CD4-positive, alpha-beta T cell treated with Interleukin-12 subunit alpha and Interleukin-12 subunit beta, for 1 hour (primary cell): ENCODE data around the gene CTSV.
"Not testable (repeated sequence)": the region's sequence is repeated elsewhere in the genome, so short reads cannot be mapped to it uniquely, and the experiment has no call there.

ENCODE experiments used
- DNase-seq: peaks from one replicate; pipeline ENCODE4 v3.0.0-alpha.2; 2020

CTSV gene

GRCh38 chr9:97039514-97039860 lies 545 bp upstream of the CTSV start:
- DNase-seq, result no peak

DNA sequence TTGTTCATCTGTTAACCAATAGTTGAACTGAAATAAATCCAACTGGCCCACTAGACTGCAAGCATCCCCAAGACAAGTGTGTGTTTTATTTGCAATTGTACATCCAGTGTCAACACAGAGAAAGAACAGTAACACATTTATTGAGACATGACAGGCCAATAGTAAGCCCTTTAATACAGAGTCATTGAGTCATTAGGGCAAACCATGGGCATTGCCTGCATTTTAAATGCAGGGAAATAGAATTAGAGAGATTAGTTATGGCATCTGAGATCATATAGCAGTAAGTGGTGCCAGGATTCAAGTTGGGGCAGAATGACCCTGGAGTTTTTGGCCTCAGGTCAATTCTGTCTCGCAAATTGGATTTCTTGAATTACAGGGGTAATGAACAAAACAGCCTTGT lies 15.4 kb downstream of the CTSV start:
- DNase-seq, result not testable (repeated sequence)

DNA sequence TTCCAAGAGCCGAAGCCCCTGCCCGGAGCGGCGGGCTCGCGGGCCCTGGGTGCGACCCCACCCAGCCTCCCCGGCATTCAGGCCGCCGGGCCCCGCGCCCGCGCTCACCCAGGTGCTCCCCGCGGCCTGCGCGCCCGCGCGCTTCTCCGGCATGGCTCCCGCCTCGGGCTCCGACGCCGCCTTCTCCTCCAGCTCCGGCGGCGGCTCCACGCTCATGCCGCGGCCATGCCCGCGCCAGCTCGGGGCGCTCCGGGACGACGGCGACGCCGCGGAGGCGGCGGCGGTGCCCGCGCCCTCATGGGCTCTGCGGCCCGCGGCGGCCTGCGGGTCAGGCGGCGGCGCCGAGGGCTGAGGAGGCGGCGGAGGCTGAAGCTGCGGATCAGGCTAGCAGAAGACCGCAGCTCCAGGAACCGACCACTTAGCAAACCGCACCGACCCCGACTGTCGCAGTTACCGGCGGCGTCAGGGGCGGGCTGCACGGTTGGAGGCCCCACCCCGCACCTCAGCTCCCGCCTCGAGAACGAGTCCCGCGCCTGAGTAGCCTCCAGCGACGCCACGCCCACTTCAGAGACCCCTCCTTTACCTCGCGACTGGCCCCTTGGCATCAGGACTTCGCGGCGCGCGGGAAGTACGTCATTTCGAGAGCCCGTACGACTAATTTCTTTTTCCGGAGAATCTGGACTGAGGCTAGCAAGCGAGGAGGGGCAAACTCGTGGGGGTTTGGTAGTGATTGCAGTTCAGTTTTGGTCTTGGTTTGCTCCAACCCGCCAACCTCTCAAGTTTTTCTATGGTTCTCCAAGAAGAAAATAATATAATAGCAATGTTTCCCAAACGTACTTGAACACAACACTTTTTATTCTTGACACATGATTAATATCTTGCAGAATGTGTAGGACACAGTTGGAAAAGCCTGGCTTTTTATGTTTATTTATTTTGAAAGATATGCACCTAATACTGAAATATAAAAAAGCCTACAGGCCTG lies 25.5 kb downstream of the CTSV start:
- DNase-seq, result peak; percentile 82

- peak; percentile 30 for DNase-seq
Measured at GRCh38 chr9:97012617-97013016, 26.3 kb downstream of the CTSV start.

DNA sequence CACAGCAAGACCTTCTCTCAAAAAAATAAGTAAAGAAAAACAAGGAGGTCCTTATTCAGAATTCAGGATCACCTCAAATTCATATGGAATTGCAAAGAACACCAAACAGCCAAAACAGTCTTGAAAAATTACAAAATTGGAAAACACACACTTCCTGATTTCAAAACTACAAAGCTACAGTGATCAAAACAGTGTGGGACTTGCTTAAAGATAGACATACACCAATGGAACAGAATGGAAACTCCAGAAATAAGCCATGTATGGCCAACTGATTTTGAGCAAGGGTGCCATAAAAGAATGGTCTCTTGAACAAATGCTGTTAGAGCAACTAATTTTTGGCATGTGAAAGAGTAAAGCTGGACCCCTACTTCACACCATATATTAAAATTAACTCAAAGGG lies 36.7 kb downstream of the CTSV start:
- not testable (repeated sequence) for DNase-seq

DNA sequence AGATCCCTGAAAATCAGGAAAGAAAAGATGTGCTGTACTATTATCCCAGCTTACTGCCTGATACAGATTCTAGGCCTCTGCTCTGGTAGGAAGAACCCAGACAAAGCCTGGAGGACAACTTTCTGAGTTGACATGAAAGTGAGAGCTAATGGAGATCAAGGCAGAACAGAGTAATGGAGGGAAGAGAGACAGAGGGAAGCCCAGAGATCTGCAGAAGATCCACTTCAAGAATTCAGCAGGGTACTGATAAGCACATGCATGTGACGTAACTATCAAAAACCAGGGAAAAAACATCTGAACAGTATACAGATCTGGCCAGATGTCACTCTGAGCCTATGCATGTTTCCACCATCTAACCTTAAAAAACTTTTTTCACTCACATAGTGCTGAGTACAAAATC lies 37.6 kb downstream of the CTSV start:
- not testable (repeated sequence) for DNase-seq

GRCh38 chr9:97000139-97000787 lies 38.7 kb downstream of the CTSV start:
- not testable (repeated sequence) for DNase-seq

DNA sequence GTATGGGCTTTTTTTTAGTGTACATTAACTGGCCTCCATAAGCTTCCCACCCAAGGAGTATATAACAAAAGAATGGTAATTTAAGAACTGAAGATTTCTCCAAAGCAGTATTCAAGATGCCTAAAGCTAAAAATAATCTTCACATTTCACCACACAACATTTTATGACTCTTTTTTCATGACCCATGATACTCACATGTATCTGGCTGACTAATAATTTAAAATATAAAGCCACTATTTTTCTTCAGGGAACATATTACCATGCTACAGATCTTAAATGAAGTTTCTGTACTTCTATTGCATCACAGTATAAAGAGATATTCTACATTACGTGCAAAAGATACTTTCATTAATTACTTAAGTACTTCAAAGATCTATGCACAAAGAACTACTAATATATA lies 39.2 kb downstream of the CTSV start:
- not testable (repeated sequence) for DNase-seq

- not testable (repeated sequence) for DNase-seq
Measured at GRCh38 chr9:96997009-96997701, 41.8 kb downstream of the CTSV start.

- not testable (repeated sequence) for DNase-seq
Measured at GRCh38 chr9:96994531-96995016, 44.4 kb downstream of the CTSV start.

DNA sequence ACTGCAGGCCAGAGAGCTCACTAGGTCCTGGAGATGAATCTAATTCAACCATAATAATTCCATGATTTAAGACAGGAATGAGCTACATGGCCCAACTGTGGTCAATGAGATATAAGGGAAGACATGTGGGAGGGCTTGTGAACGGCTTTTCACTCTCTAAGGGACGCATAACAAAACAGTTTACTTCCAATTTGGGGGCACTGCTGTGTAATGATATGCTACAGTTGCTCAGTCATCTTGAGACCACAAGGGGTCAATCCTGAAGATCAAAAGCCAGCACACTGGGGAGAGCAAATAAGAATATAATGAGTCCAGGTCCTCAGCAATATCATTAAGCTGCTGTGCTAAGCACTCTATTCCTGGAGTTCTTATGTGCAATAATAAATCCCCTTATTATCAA lies 46.6 kb downstream of the CTSV start:
- DNase-seq, result not testable (repeated sequence)

DNA sequence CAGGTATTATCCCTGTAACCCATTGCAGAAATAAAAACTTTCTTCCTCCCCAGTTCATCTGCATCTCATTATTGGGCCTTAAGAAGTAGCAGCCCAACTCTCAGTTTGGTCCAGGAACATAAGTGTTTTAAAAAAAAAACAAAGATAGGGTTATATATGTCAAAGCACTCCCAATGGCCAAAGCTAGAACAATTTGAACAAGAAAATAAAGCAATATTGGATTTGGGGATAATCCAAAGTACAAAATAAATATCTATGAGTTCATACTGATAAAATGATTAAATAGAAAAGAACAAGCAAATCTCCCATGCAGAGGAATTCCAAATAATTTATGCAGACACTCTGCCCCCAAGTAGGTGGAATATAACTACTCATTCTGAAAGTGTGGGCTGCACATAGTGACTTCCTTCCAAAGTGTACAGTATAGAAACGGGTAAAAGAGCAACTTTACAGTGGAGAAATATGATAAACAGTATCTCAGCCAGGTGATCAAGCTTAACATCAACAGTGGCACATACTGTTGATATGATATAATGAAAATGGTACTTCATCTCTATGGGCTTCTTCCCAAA lies 49.1 kb downstream of the CTSV start:
- DNase-seq, result not testable (repeated sequence)

DNA sequence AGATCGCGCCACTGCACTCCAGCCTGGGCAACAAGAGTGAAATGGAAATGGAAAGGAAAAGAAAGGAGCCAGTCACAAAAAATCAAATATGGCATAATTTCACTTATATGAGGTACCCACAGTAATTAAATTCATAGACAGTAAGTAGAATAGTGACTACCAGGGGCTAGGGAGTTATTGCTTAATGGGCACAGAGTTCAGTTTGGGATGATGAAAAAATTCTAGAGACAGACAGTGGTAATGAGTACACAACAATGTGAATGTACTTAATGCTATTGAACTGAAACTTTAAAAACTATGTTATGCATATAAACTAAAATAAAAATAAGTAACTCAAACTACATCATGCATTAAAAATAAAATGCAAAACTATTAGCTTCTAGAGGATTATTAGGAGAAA lies 54.1 kb downstream of the CTSV start:
- DNase-seq, result not testable (repeated sequence)

DNA sequence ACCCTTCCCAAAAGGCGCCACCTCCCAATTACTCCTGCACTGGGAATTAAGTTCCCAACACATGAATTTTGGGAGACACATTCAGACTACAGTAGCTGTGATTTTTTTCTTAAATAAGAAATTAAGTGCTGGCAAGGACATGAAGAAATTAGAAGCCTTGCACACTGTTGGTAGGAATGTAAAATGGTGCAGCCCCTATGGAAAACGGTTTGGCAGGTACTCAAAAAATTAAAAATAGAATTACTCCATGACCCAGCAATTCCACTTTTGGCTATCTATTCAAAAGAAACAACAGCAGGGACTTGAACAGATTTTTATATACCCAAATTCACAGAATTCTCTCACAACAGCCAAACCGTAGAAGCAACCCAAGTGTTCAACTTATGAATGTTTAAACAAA lies 54.8 kb downstream of the CTSV start:
- DNase-seq, result not testable (repeated sequence)

GRCh38 chr9:96983496-96984122 lies 55.3 kb downstream of the CTSV start:
- not testable (repeated sequence) for DNase-seq
